ENCODE results near the gene PTBP3.

DNA sequence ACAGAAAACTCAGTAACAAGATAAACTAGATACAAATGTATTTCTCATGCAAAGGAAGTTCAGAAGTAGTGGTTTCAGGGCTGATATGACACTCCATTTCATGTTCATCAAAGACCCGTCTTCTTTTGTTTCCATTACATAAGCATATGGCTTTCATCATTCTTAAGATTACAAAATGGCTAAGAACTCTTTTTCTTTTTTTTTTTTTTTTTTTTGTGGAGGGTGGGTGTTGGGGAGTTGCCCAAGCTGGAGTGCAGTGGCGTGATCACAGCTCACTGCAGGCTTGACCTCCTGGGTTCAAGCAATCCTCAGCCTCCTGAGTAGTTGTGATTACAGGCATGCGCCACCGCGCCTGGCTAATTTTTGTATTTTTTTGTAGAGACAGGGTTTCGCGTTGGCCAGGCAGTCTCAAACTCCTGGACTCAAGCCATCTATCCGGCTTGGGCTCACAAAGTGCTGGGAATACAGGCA lies 22.0 kb upstream of the PTBP3 start:
- TF ChIP-seq, protein P1, sequence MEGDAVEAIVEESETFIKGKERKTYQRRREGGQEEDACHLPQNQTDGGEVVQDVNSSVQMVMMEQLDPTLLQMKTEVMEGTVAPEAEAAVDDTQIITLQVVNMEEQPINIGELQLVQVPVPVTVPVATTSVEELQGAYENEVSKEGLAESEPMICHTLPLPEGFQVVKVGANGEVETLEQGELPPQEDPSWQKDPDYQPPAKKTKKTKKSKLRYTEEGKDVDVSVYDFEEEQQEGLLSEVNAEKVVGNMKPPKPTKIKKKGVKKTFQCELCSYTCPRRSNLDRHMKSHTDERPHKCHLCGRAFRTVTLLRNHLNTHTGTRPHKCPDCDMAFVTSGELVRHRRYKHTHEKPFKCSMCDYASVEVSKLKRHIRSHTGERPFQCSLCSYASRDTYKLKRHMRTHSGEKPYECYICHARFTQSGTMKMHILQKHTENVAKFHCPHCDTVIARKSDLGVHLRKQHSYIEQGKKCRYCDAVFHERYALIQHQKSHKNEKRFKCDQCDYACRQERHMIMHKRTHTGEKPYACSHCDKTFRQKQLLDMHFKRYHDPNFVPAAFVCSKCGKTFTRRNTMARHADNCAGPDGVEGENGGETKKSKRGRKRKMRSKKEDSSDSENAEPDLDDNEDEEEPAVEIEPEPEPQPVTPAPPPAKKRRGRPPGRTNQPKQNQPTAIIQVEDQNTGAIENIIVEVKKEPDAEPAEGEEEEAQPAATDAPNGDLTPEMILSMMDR (conservative IDR thresholded peaks at IDR 0.05 in 1 of 2, IDR thresholded peaks at IDR 0.05 in 1 of 2; ENCODE audit: extremely low read depth in 1 of 2, insufficient read depth in 1 of 2, low read depth in 1 of 2, low read length in 2 of 2), result no peak
- no peak for TF ChIP-seq EZH2 (IDR thresholded peaks at IDR 0.05; ENCODE audit: borderline replicate concordance, low read length)

Measured in mammary epithelial cell (primary cell).